Measurements from ENCODE around the gene ZNF24.
A peak's percentile ranks its signal among the peaks of the same experiment; 100 is the strongest.

The ZNF24 gene

DNA sequence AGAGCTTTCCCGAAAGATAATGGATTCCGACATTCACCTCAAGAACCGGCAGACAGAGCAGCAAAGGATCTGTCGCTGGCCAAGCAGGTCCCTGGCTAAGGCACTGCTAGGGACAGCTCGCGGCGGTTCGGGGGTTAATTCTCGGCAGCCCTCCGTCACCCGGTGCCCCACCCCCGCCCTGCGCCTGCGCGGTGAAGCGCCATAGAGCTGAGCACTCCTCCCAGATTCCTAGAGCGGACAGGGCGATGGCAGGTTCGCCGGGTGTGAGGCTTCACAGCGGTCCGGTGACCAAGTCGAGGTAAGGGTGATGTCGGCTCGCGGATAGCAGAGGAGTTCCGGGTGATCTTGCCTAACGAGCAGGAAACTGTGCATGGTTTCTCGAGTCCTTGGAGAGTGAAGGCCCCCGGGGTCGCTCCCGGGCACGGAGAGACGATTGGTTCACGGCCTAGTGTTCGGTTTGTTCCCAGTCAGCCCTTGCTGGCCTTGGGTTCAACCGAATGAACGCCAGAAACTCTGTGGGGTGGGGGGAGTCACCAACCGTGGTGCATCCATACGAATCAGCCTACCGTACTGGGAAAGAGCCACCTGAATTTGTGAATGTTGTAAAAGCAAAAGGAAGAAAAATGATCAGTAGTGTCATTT, 54.0 kb downstream of the ZNF24 start, which contains the start of gene ZSCAN30:
Gene ZSCAN30, minus strand, starts transcription at position 136 of the 642 bp plus-strand sequence. CDS start 25,877 bp downstream, outside the sequence.
- DNase-seq (ENCODE audit: low read depth), result peak; percentile 82

DNA sequence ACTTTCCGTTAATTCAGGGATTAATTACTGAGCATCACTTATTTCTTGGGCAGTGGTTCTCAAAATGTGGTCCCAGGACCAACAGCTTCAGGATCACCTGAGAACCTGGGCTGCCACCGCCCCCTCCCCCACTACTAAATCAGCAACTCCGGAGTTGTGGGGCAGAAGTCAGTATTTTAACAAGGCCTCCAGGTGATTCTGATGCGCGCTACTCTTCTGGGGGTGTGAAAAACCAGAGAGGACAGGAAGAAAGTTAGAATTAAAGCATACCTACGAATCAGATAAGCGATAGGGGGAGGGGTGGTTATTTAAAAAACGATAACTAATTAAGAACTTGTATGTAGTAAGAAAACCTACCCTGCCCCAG, 54.5 kb downstream of the ZNF24 start:
- no peak for DNase-seq (ENCODE audit: low read depth)

DNA sequence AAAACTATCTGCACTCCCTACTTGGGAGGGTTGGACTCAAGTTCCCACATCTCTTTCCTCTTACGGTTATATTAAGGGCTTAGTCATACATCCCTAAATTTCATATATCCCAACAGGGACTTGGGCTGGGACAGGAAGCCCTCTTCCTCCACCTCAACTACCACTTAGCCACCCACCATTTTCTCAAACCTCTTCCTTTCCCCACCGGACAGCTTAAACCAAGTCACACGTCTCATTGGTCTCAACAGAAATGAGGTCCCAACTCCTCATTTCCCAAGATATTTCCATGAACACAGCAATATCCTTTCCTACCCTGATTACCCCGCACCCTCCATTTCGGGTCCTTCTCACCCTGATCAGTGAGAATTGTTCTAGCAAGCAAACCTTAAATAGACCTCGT, 54.9 kb downstream of the ZNF24 start:
- DNase-seq (ENCODE audit: low read depth), result no peak

DNA sequence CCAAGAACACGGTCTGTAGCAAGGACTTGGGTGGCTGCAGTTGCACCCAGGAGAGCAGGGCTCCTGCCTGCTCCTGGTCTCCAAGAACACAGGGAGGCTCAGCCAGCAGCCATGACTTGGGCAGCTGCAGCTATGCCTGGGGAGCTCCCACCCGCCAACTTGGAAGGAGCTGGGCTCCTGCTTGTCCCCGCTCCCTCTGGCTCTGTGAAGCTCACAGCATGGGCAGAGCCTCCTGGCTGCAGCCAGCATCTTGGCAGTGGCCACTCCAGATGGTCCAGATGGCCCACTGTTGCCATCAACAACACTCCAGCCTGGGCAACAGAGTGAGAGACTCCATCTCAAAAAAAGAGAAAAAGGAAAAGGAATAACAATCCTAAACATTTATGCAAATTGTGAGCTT, 59.4 kb downstream of the ZNF24 start:
- no peak for DNase-seq (ENCODE audit: low read depth)

DNA sequence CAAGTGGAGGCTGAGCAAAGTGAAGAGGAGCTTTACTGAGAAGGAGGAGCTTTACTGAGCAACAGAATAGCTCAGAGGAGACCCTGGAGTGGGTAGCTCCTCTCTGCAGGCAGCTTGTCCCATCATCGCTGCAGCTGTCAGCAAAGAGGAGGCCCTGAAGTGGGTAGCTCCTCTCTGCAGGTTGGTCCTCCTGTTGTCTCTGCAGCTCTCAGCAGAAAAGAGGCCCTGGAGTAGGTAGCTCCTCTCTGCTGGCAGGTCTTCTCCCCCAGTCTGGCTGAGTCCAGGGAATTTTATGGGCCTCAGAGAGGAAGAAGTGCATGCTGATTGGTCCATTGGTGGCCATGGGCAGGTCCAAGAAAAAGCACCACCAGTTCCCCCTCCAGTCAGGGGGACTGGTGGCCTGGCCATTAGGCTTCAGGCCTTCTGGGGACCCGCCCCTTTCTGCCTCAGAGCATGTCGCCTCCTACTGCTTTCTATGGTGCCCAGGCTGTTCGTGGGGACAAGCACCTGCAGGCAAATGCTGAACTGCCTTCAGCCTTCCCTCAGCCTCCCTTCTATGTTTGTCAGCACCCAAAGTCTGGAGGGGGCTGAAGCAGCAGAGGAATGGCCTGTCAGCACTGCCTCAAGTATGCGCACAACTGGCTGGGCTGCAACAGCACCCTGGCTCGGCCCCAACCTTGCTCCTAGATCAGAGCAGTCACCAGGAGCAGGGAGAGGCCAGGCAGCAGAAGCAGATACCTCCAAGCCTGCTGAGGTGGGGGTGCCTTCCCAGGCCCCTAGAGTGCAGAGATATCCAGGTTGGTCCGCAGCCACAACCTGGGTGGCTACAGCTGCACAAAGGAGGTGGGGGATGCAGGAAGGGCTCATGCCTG, 60.1 kb downstream of the ZNF24 start:
- DNase-seq (ENCODE audit: low read depth), result no peak

DNA sequence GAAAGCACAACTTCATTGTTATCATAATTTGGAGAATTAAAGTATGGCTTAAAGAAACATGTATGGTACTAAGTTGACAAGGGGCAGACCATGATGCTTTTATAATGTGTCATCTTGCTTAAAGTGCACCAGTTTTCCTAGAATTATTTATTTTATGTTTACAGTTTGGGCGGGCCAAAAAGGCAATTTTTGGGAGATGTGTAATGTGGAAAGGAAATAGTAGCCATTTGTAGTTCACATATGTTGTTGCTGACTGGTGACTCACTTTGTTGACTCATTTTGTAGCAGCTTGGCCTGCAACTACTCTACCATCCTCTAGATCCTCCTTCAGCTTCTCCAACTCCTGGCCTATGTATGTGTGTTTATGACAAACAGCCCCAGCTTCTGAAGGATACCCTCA, 61.9 kb downstream of the ZNF24 start:
- no peak for DNase-seq (ENCODE audit: low read depth)
